NT2/D1 (cell line): ENCODE measurements around the gene PDCD2L.
"Not testable (repeated sequence)": the region's sequence is repeated elsewhere in the genome, so short reads cannot be mapped to it uniquely, and the experiment has no call there.

Source experiments
- DNase-seq: peaks from one replicate; pipeline ENCODE4 v3.0.0-alpha.2; 2011; ENCODE audit warnings: low read depth, low spot score
- H3K27me3 ChIP-seq: 2 replicates; pipeline ENCODE4 v1.6.0; 2011; ENCODE audit warnings: mild to moderate bottlenecking; ENCODE audit not compliant: insufficient read length, insufficient read depth
- H3K36me3 ChIP-seq: 2 replicates; pipeline ENCODE4 v1.6.1; 2011; ENCODE audit warnings: mild to moderate bottlenecking, low read length, mixed read lengths; ENCODE audit not compliant: insufficient read depth, insufficient read length
- H3K4me1 ChIP-seq: 2 replicates; pipeline ENCODE4 v1.5.1; 2011; ENCODE audit not compliant: insufficient read depth, insufficient read length
- H3K4me3 ChIP-seq: 2 replicates; pipeline ENCODE4 v1.5.1; 2011; ENCODE audit warnings: low read depth; ENCODE audit not compliant: insufficient read length
- H3K9ac ChIP-seq: 2 replicates; pipeline ENCODE4 v1.6.0; 2011; ENCODE audit warnings: low read depth; ENCODE audit not compliant: insufficient read length
- H3K9me3 ChIP-seq: 2 replicates; pipeline ENCODE4 v1.5.1; 2011; ENCODE audit warnings: mild to moderate bottlenecking, low read length; ENCODE audit not compliant: insufficient read depth
- SUZ12 ChIP-seq: IDR thresholded peaks from 2 replicates; pipeline ENCODE4 v1.6.1; 2011; ENCODE audit not compliant: insufficient read length, insufficient read depth; ENCODE audit errors: extremely low read depth
- YY1 ChIP-seq: IDR thresholded peaks from 2 replicates; pipeline ENCODE4 v1.6.1; 2011; ENCODE audit not compliant: insufficient read length, insufficient read depth
- ZNF274 ChIP-seq: IDR thresholded peaks from 2 replicates; pipeline ENCODE4 v1.6.1; 2011; ENCODE audit warnings: mild to moderate bottlenecking, low read depth, low read length

PDCD2L gene

DNA sequence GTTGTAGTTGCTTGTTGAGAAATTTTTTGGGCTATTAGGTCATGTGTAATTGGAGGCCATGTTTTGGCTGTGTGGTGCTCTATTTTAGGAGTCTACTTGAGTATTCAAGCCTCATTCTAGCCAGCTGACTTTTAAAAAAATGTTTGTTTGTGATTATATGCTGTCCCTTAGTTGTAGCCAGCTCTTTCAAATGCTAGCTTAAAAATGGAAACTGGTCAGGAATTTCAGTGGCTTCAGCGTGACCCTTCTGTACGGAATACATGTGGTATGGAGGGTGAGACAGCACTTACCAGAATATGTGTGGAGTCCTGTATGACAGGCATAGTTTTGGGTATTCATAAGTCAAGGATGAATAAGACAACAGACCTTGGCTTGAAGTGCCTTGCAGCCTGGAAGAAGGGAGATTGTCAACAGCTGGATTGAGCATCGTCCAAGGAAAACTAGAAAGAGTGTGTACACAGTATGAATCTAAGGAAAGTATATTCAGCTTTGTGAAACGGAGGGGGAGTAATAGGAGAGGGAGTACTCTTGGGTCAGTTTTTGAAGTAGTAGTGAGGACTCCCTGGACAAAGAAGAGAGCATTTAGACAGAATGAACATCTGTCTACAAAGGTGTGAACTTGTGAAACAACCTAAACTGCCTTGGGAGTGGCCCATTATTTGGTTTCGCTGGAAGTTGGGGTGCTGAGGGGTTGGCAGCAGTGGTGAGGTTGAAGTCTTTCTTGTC lies 57.3 kb downstream of the PDCD2L start:
- H3K9me3 ChIP-seq: no peaks in the 10 kb centered on the region
- TF ChIP-seq SUZ12 (no peak), YY1 (no peak), ZNF274 (no peak)
- no peak for DNase-seq
- no peaks in the 10 kb centered on the region for H3K27me3 ChIP-seq
- no peaks in the 10 kb centered on the region for H3K4me1 ChIP-seq
- H3K36me3 ChIP-seq: peaks cover 79% of the 10 kb centered on the region
- H3K4me3 ChIP-seq: no peak overlapping the region
- H3K9ac ChIP-seq: no peak overlapping the region

DNA sequence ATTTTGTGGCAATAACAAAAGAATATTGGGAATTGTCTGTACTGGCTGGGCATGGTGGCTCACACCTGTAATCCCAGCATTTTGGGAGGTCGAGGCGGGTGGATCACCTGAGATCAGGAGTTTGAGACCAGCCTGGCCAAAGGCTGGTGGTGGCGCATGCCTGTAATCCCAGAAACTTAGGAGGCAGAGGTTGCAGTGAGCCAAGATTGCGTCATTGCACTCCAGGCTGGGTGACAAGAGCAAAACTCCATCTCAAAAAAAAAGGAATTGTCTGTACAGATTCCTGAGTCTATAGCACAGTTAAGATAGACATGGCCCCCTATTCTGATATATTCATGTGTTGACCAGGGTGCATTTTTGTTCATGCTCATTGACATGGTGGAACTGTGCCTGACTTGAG lies 60.6 kb downstream of the PDCD2L start:
- not testable (repeated sequence) for H3K9ac ChIP-seq, H3K4me3 ChIP-seq, H3K27me3 ChIP-seq, H3K4me1 ChIP-seq, DNase-seq, H3K9me3 ChIP-seq
- peaks cover 79% of the 10 kb centered on the region for H3K36me3 ChIP-seq

DNA sequence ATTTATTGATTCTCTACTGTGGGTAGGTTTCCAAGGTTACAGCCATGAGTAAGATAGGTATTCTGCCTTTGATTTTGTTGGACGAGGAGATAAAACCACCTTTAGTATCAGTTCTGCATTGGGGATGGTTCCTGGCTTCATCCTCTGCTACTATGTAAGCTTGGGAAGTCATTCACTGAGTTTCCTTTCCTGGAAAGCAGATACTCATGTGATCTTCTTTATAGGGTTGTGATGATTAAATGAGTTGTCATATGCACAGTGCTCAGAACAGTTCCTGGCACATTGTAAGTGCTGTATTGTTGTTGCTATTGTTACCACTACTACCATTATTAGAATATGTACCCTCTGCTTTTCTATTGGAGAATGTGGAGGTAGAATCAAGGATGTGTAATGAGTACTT lies 64.2 kb downstream of the PDCD2L start:
- no peak overlapping the region for H3K4me3 ChIP-seq
- H3K9me3 ChIP-seq: no peaks in the 10 kb centered on the region
- TF ChIP-seq YY1 (no peak), SUZ12 (no peak), ZNF274 (no peak)
- H3K36me3 ChIP-seq: peaks cover 76% of the 10 kb centered on the region
- no peak for DNase-seq
- H3K4me1 ChIP-seq: peaks cover 4% of the 10 kb centered on the region
- H3K9ac ChIP-seq: no peak overlapping the region
- H3K27me3 ChIP-seq: no peaks in the 10 kb centered on the region

DNA sequence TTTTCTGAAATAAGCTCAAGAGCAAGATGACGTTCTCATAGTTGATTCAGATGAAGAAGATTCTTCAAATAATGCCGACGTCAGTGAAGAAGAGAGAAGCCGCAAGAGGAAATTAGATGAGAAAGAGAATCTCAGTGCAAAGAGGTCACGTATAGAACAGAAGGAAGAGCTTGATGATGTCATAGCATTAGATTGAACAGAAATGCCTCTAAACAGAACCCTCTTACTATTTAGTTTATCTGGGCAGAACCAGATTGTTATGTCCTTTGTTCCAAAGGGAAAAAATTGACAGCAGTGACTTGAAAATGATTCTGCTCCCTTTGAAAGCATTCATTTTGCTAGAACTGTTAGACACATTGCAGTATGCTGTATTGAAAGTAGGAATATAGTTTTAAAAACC lies 64.8 kb downstream of the PDCD2L start:
- H3K36me3 ChIP-seq: peaks cover 75% of the 10 kb centered on the region
- DNase-seq, H3K9ac ChIP-seq, H3K4me1 ChIP-seq, H3K4me3 ChIP-seq, H3K27me3 ChIP-seq, H3K9me3 ChIP-seq: not testable (repeated sequence)

DNA sequence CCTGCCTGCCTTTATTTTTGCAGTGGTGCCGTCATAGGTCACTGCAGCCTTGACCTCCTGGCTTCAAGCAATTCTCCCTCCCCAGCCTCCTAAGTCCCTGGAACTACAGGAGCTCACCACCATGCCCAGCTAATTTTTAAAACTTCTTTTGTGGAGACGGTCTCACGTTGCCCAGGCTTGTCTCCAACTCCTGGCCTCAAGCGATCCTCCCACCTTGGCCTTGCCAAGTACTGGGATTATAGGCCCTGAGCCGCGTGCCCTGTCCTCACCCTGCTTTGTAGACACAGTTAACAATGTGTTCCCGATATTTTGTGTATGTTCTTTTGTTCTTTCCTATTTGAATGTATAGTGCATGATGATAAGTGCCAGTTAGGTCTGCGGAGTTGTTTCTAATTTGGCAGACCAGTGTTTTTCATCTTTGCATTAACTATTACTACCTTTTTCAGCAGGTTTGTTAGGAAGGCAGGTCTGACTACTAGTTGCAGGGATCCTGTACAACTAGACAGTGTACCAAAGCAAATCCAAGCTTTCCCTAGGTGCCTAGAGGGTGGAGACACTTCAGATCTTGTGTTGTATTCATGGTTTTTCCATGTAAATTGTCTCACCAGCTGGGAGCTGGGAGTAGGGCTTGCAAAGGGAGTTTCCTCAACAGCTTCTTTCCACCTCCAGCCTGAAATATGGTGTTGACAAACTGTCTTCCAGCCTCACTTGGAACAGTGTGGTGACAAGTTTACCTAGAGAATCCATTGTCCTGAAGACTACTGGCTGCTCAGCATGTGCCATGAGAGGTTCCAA lies 67.9 kb downstream of the PDCD2L start:
- Histone ChIP-seq H3K27me3 (no peaks in the 10 kb centered on the region), H3K9me3 (no peaks in the 10 kb centered on the region), H3K4me3 (no peak overlapping the region), H3K36me3 (peaks cover 56% of the 10 kb centered on the region), H3K9ac (no peak overlapping the region), H3K4me1 (peaks cover 4% of the 10 kb centered on the region)
- no peak for DNase-seq
- TF ChIP-seq SUZ12 (no peak), ZNF274 (no peak)

DNA sequence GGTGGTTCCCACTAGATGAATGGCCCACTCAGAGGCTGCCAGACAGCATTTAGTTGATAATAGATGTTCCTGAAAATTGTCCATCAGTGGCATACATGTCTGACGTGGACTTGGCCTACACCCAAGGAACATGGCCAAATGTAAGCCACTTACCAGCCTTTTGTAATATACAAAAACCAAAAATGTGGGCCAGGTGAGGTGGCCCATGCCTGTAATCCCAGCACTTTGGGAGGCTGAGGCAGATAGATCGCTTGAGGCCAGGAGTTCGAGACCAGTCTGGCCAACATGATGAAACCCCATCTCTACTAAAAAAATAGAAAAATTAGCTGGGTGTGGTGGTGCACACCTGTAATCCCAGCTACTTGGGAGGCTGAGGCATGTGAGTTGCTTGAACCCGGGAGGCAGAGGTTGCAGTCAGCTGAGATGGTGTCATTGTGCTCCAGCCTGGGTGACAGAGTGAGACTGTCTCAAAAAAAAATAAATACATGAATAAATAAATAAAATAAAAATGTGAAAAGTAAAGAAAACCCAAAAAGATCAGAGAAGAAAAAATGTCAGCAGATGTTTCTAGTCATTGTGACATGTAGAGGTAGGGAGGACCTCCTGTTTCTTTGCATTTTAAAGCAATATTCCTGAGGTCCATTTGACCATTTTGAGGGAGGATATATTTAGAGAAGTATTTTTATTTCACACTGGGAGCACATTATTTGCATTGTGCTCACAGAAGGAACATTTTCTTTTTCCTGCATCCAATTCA lies 70.2 kb downstream of the PDCD2L start:
- DNase-seq: no peak
- peaks cover 44% of the 10 kb centered on the region for H3K36me3 ChIP-seq
- no peak overlapping the region for H3K4me3 ChIP-seq
- H3K9ac ChIP-seq: no peak overlapping the region
- TF ChIP-seq ZNF274 (no peak), SUZ12 (no peak), YY1 (no peak)
- H3K4me1 ChIP-seq: peaks cover 4% of the 10 kb centered on the region
- H3K9me3 ChIP-seq: no peaks in the 10 kb centered on the region
- no peaks in the 10 kb centered on the region for H3K27me3 ChIP-seq

DNA sequence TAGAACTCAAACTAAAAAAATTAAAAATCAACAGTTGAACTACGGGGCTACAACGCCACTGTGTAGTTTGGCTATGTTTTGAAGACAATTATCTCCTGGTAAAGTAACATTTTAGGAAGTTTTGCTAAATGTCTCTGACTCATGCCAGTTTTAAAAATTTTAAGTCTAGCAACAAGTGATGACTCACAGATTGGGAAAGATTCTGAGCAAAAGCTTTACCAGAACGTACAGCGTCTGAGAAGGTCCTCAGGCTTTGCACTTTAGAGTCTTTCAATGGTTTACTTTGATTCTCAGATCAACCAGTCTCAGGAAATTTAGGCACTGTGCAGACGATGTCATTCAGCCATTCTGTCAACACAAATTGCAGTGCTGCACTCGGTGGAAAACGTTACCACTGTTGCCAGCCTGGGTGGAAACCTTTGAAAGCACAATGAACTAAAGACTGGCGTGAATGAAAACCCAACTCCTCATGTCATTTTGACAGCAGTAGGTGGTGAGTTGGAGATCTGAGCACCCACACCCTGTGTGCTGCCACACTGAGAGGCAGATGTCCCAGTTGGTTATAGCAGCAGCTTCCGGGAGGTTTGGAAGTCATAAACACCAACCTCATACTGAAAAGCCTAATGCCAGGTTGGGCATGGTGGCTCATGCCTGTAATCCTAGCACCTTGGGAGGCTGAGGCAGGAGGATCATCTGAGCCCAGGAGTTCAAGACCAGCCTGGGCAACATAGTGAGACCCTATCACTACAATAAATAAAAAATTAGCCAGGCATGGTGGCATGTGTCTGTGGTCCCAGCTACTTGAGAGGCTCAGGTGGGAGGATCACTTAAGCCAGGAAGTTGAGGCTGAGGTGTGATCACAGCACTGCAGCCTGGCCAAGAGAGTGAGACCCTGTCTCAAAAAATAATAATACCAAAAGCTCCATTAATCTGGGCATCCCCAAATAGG lies 71.1 kb downstream of the PDCD2L start:
- Histone ChIP-seq H3K9me3 (no peaks in the 10 kb centered on the region), H3K36me3 (peaks cover 36% of the 10 kb centered on the region), H3K27me3 (no peaks in the 10 kb centered on the region), H3K4me1 (peaks cover 4% of the 10 kb centered on the region), H3K4me3 (no peak overlapping the region), H3K9ac (no peak overlapping the region)
- TF ChIP-seq YY1: no peak
- no peak for TF ChIP-seq ZNF274
- no peak for TF ChIP-seq SUZ12
- no peak for DNase-seq
